DLD1 (cell line): Measurements from ENCODE around the gene INTS14.
"Not testable (repeated sequence)": the region's sequence is repeated elsewhere in the genome, so short reads cannot be mapped to it uniquely, and the experiment has no call there.

Source experiments
- in situ Hi-C: cut with HindIII; loops from 2 replicates; pipeline ENCODE4 v1.10.0; 2017; ENCODE audit warnings: low sequenced_read_pairs

The INTS14 gene

GRCh38 chr15:65583701-65584100 is 27.2 kb downstream of the INTS14 start:
- in situ Hi-C loops = no loop called here

- in situ Hi-C loops = no loop called here
These were observed 30.6 kb downstream of the INTS14 start for GRCh38 chr15:65580287-65580686.

GRCh38 chr15:65579762-65580161 is 31.2 kb downstream of the INTS14 start:
- in situ Hi-C loops = no loop called here

- in situ Hi-C loops = no loop called here
These were observed 31.8 kb downstream of the INTS14 start for GRCh38 chr15:65578904-65579728.

- in situ Hi-C loops = no loop called here
These were observed 33.6 kb downstream of the INTS14 start for GRCh38 chr15:65577129-65577996.

GRCh38 chr15:65576664-65577063 is 34.3 kb downstream of the INTS14 start:
- in situ Hi-C loops = no loop called here

GRCh38 chr15:65571971-65572370 is 39.0 kb downstream of the INTS14 start:
- in situ Hi-C loops = no loop called here

- in situ Hi-C loops = no loop called here
These were observed 41.2 kb downstream of the INTS14 start for GRCh38 chr15:65569728-65570127.

- in situ Hi-C loops = no loop called here
These were observed 49.0 kb downstream of the INTS14 start for GRCh38 chr15:65561934-65562333.

GRCh38 chr15:65559941-65560340 is 51.0 kb downstream of the INTS14 start:
- in situ Hi-C loops = no loop called here

- in situ Hi-C loops = no loop called here
These were observed 51.8 kb downstream of the INTS14 start for GRCh38 chr15:65558997-65559760.

GRCh38 chr15:65558336-65558735 is 52.6 kb downstream of the INTS14 start:
- in situ Hi-C loops = no loop called here

GRCh38 chr15:65556622-65557021 is 54.3 kb downstream of the INTS14 start:
- in situ Hi-C loops = no loop called here

- in situ Hi-C loops = no loop called here
These were observed 57.2 kb downstream of the INTS14 start for GRCh38 chr15:65553691-65554090.

- in situ Hi-C loops = not testable (repeated sequence)
These were observed 58.1 kb downstream of the INTS14 start for GRCh38 chr15:65552851-65553250.

GRCh38 chr15:65551183-65551582 is 59.7 kb downstream of the INTS14 start:
- in situ Hi-C loops = no loop called here

GRCh38 chr15:65550681-65551098 is 60.2 kb downstream of the INTS14 start:
- in situ Hi-C loops = no loop called here

GRCh38 chr15:65549288-65549687 is 61.6 kb downstream of the INTS14 start:
- in situ Hi-C loops = not testable (repeated sequence)

- in situ Hi-C loops = no loop called here
These were observed 63.1 kb downstream of the INTS14 start for GRCh38 chr15:65547841-65548240.

- in situ Hi-C loops = no loop called here
These were observed 69.6 kb downstream of the INTS14 start for GRCh38 chr15:65541231-65541820.

GRCh38 chr15:65540314-65540713 is 70.6 kb downstream of the INTS14 start:
- in situ Hi-C loops = no loop called here
